ENCODE measurements around the gene ZBTB40. TPM values are rescaled to one million over a fixed set of nuclear protein-coding genes. Genes with fewer than 3 reads are reported as not detected.

The ZBTB40 gene
- polyA plus RNA-seq, 1 of the 3 experiments (the other 2 are of a cell fraction) = 5.0 TPM

- TF ChIP-seq IRF3 (IDR thresholded peaks at IDR 0.05; ENCODE audit: low read depth, low read length) = no peak
These were observed 9.3 kb upstream of the ZBTB40 start (continued) for GRCh38 chr1:22442212-22442894.

GRCh38 chr1:22443332-22443731, 8.3 kb upstream of the ZBTB40 start:
- H4K20me1 ChIP-seq (ENCODE audit: insufficient read depth) = no peaks in the 10 kb centered on the region
- H3K27ac ChIP-seq (ENCODE audit: low read depth in 2 of 2, low read length in 1 of 2) = no peak overlapping the region
- ChIA-PET CTCF (interaction anchor here (1.3 to 2.2 kb wide), 2 partner anchors 67 to 85 kb away, joined by 3 to 6 read pairs; no protein-coding TSS in a partner anchor), POLR2A (no interaction called here)
- WGBS (ENCODE audit: low lambda C conversion rate) = 59% methylated on average over 4 of the region's 4 CpGs
- peaks cover 4 to 17% of the 10 kb centered on the region in 2 experiments; a peak in 3 of 4 replicates for H3K4me1 ChIP-seq (ENCODE audit: control insufficient read depth in 1 of 2, insufficient read depth in 2 of 2, low read depth in 1 of 2, low read length in 1 of 2)
- no peak overlapping the region for H3K4me2 ChIP-seq
- H2AFZ ChIP-seq (ENCODE audit: low read depth) = no peak overlapping the region
- H3K79me2 ChIP-seq (ENCODE audit: insufficient read depth) = no peaks in the 10 kb centered on the region
- peaks cover 17% of the 10 kb centered on the region for H3F3A ChIP-seq (replicated peaks; ENCODE audit: insufficient read depth)
- DNase-seq = no peak
- no peak overlapping the region for H3K4me3 ChIP-seq (ENCODE audit: low read depth in 2 of 2, low read length in 1 of 2)
- H3K36me3 ChIP-seq (replicated peaks in 1 of 2; ENCODE audit: control insufficient read depth in 1 of 2, insufficient read depth in 2 of 2, low read length in 1 of 2) = peaks cover 0 to 4% of the 10 kb centered on the region in 2 experiments
- no peak overlapping the region for H3K9ac ChIP-seq
- H3K9me2 ChIP-seq = no peaks in the 10 kb centered on the region
- no peaks in the 10 kb centered on the region for H3K27me3 ChIP-seq (ENCODE audit: insufficient read depth)
- H3K9me3 ChIP-seq = peaks cover 16% of the 10 kb centered on the region
- TF ChIP-seq NFIC (IDR thresholded peaks at IDR 0.05; ENCODE audit: borderline replicate concordance) = no peak
- TF ChIP-seq YY1 (IDR thresholded peaks at IDR 0.05; ENCODE audit: low read depth) = no peak
- no peak for TF ChIP-seq USF1 (IDR thresholded peaks at IDR 0.05; ENCODE audit: borderline replicate concordance, low read depth)
- TF ChIP-seq CHD2 (IDR thresholded peaks at IDR 0.05; ENCODE audit: low read length, partially characterized antibody) = no peak
- TF ChIP-seq GABPA (IDR thresholded peaks at IDR 0.05; ENCODE audit: low read depth) = no peak
- TF ChIP-seq RFX5 (IDR thresholded peaks at IDR 0.05; ENCODE audit: low read length) = no peak
- no peak for TF ChIP-seq GATA2 (CRISPR knock-in tag; IDR thresholded peaks at IDR 0.05)
- no peak for TF ChIP-seq FOXM1 (IDR thresholded peaks at IDR 0.05; ENCODE audit: low read depth)
- TF ChIP-seq RAD21 (IDR thresholded peaks at IDR 0.05; ENCODE audit: low read length) = no peak
- no peak for TF ChIP-seq SMC3 (IDR thresholded peaks at IDR 0.05; ENCODE audit: low read depth, low read length)
- TF ChIP-seq PBX3 (IDR thresholded peaks at IDR 0.05) = no peak
- TF ChIP-seq SIN3A (IDR thresholded peaks at IDR 0.05; ENCODE audit: borderline replicate concordance, low read depth, low read length) = no peak
- no peak for TF ChIP-seq JUND (IDR thresholded peaks at IDR 0.05)
- no peak for TF ChIP-seq TAF1 (IDR thresholded peaks at IDR 0.05; ENCODE audit: borderline replicate concordance, low read depth, low read length)
- TF ChIP-seq TEAD4 (IDR thresholded peaks at IDR 0.05; ENCODE audit: borderline replicate concordance, insufficient read depth) = no peak
- TF ChIP-seq RXRA (IDR thresholded peaks at IDR 0.05; ENCODE audit: borderline replicate concordance, low read depth) = no peak
- TF ChIP-seq CTCF (IDR thresholded peaks at IDR 0.05) = no peak
